ENCODE measurements around the gene PDE3A. TPM values are rescaled to one million over a fixed set of nuclear protein-coding genes. Genes with fewer than 3 reads are reported as not detected.

The PDE3A gene
- total and polyA plus RNA-seq, 10 of the 15 experiments (the other 5 are each of a cell fraction or from before 2014, with no cell fraction given), result 0.01 to 2.6 (median 1.5) TPM

DNA sequence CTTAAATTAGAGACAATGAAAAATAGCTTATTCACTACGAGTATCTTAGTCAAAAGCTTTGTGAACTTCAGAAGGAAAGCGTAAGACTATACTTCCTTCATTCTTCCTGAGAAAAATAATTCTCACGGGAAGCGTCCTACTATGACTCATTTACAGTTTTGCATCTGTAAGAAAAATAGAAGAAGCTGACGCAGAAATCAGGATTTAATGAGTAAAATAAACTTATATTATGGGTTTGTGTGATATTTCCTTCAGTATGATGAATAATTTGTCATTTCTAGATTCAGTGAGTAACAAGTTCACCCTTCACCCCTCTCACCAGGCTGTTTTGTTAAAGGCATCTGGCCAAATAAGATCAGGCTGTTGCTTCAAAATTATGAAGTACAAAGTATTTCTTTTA lies 17.8 kb upstream of the PDE3A start (continued):
- TF ChIP-seq, protein P1, sequence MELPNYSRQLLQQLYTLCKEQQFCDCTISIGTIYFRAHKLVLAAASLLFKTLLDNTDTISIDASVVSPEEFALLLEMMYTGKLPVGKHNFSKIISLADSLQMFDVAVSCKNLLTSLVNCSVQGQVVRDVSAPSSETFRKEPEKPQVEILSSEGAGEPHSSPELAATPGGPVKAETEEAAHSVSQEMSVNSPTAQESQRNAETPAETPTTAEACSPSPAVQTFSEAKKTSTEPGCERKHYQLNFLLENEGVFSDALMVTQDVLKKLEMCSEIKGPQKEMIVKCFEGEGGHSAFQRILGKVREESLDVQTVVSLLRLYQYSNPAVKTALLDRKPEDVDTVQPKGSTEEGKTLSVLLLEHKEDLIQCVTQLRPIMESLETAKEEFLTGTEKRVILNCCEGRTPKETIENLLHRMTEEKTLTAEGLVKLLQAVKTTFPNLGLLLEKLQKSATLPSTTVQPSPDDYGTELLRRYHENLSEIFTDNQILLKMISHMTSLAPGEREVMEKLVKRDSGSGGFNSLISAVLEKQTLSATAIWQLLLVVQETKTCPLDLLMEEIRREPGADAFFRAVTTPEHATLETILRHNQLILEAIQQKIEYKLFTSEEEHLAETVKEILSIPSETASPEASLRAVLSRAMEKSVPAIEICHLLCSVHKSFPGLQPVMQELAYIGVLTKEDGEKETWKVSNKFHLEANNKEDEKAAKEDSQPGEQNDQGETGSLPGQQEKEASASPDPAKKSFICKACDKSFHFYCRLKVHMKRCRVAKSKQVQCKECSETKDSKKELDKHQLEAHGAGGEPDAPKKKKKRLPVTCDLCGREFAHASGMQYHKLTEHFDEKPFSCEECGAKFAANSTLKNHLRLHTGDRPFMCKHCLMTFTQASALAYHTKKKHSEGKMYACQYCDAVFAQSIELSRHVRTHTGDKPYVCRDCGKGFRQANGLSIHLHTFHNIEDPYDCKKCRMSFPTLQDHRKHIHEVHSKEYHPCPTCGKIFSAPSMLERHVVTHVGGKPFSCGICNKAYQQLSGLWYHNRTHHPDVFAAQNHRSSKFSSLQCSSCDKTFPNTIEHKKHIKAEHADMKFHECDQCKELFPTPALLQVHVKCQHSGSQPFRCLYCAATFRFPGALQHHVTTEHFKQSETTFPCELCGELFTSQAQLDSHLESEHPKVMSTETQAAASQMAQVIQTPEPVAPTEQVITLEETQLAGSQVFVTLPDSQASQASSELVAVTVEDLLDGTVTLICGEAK (IDR thresholded peaks at IDR 0.05; ENCODE audit: borderline replicate concordance), result no peak
- no peak for TF ChIP-seq TCF12 (IDR thresholded peaks at IDR 0.05; ENCODE audit: low read depth, low read length)
- TF ChIP-seq ZSCAN29 (IDR thresholded peaks at IDR 0.05), result no peak
- TF ChIP-seq MYC (IDR thresholded peaks at IDR 0.05; ENCODE audit: insufficient read depth, insufficient read length, insufficient replicate concordance, low read length, severe bottlenecking), result no peak
- no peak for TF ChIP-seq CHD2 (IDR thresholded peaks at IDR 0.05; ENCODE audit: borderline replicate concordance, low read depth, low read length)
- no peak for TF ChIP-seq BRCA1 (IDR thresholded peaks at IDR 0.05; ENCODE audit: low read depth, low read length)

DNA sequence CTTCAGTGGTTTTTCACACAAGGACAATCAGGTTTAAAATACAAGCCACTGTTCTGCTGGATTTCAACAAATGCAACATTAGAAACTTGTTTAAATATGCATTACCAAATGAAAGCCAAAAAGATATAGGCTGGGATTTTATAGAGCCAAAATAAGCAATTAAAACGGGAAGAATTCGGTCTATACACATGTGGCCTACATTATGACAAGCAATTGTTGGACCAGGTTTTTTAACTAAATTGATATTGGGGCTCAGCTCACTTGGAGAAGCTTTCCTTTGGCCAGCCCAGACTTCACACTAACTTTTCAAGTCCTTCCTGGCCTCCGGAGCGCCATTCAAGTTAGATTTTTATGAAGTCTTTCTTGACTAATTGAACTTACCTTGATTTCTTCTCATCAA lies 16.9 kb upstream of the PDE3A start:
- no peak for DNase-seq (ENCODE audit: low read depth, low spot score)
- Histone ChIP-seq H3K36me3 (ENCODE audit: control insufficient read depth in 2 of 2, insufficient read depth in 2 of 2, low read length in 1 of 2) (no peaks in the 10 kb centered on the region), H3K27me3 (replicated peaks in 1 of 2; ENCODE audit: control insufficient read depth in 2 of 2, insufficient read depth in 2 of 2, low read length in 1 of 2) (no peaks in the 10 kb centered on the region), H3K79me2 (ENCODE audit: control insufficient read depth, insufficient read depth, low read length) (no peaks in the 10 kb centered on the region), H3K27ac (ENCODE audit: control insufficient read depth, insufficient read depth) (no peak overlapping the region), H3K9ac (ENCODE audit: control insufficient read depth, insufficient read depth, low read length) (no peak overlapping the region), H4K20me1 (ENCODE audit: control insufficient read depth, insufficient read depth) (no peaks in the 10 kb centered on the region), H3K9me3 (replicated peaks; ENCODE audit: control insufficient read depth, insufficient read depth, low read length) (no peaks in the 10 kb centered on the region), H3K4me2 (ENCODE audit: control insufficient read depth, insufficient read depth) (no peak overlapping the region), H3K4me3 (no peak overlapping the region), H2AFZ (ENCODE audit: control insufficient read depth, low read depth, low read length) (no peak overlapping the region), H3K4me1 (ENCODE audit: control insufficient read depth, insufficient read depth, low read length) (no peaks in the 10 kb centered on the region)
- intact Hi-C loops (cut with micrococcal nuclease; ENCODE audit: unreplicated experiment), result no loop called here
- no peak for FAIRE-seq
- ChIA-PET CTCF (interaction anchor here (1.2 kb wide), 1 partner anchor 599 kb away, joined by 3 read pairs; no protein-coding TSS in a partner anchor), RAD21 (ENCODE audit: unreplicated experiment) (no interaction called here), POLR2A (no interaction called here), SMC1A (ENCODE audit: uncharacterized antibody, unreplicated experiment) (interaction anchor here (1.3 kb wide), 1 partner anchor 418 kb away, joined by 3 read pairs; no protein-coding TSS in a partner anchor)
- 34% methylated on average over 4 of the region's 4 CpGs for WGBS (ENCODE audit: insufficient coverage, insufficient replicate concordance, low lambda C conversion rate, missing lambda C conversion rate)
- in situ Hi-C loops (cut with MboI), result no loop called here
- no peak for ATAC-seq
- BruUV-seq (replicated peaks), result no TSS peak
- TF ChIP-seq, protein P2, sequence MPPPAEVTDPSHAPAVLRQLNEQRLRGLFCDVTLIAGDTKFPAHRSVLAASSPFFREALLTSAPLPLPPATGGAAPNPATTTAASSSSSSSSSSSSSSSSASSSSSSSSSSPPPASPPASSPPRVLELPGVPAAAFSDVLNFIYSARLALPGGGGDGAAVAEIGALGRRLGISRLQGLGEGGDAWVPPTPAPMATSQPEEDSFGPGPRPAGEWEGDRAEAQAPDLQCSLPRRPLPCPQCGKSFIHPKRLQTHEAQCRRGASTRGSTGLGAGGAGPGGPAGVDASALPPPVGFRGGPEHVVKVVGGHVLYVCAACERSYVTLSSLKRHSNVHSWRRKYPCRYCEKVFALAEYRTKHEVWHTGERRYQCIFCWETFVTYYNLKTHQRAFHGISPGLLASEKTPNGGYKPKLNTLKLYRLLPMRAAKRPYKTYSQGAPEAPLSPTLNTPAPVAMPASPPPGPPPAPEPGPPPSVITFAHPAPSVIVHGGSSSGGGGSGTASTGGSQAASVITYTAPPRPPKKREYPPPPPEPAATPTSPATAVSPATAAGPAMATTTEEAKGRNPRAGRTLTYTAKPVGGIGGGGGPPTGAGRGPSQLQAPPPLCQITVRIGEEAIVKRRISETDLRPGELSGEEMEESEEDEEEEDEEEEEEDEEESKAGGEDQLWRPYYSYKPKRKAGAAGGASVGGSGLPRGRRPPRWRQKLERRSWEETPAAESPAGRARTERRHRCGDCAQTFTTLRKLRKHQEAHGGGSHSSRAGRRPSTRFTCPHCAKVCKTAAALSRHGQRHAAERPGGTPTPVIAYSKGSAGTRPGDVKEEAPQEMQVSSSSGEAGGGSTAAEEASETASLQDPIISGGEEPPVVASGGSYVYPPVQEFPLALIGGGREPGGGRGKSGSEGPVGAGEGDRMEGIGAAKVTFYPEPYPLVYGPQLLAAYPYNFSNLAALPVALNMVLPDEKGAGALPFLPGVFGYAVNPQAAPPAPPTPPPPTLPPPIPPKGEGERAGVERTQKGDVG (CRISPR knock-in tag; IDR thresholded peaks at IDR 0.05), result no peak
- TF ChIP-seq CREB1 (IDR thresholded peaks at IDR 0.05; ENCODE audit: low read depth) (no peak), YY1 (IDR thresholded peaks at IDR 0.05; ENCODE audit: low read depth, low read length) (no peak), SIX5 (IDR thresholded peaks at IDR 0.05; ENCODE audit: low read depth, low read length, severe bottlenecking) (no peak), ZSCAN29 (IDR thresholded peaks at IDR 0.05) (no peak), SMARCA5 (IDR thresholded peaks at IDR 0.05) (no peak), RELA (IDR thresholded peaks at IDR 0.05; ENCODE audit: borderline replicate concordance, partially characterized antibody) (no peak), CBFB (IDR thresholded peaks at IDR 0.05; ENCODE audit: low read depth) (no peak), RB1 (IDR thresholded peaks at IDR 0.05; ENCODE audit: borderline replicate concordance) (no peak)
